ENCODE data around the gene TECPR1.

GRCh38 chr7:98165827-98166667, 86.0 kb downstream of the TECPR1 start:
- no peak for TF ChIP-seq POLR2AphosphoS5 (IDR thresholded peaks at IDR 0.05; ENCODE audit: low read depth)
- peak; percentile 25 for TF ChIP-seq CTCF (IDR thresholded peaks at IDR 0.05; ENCODE audit: insufficient read depth, low read length)
- TF ChIP-seq REST (IDR thresholded peaks at IDR 0.05; ENCODE audit: insufficient replicate concordance, low read depth), result no peak
- no peak for TF ChIP-seq GABPA (IDR thresholded peaks at IDR 0.05; ENCODE audit: low read depth)
